Colonic mucosa (tissue), 4 donors: ENCODE data around the gene PYGM. TPM values are rescaled to one million over a fixed set of nuclear protein-coding genes. Genes with fewer than 3 reads are reported as not detected.

Experiments used
- DNase-seq: peaks from one replicate; pipeline ENCODE4 v3.0.0-alpha.2; 2020
- H3K27ac ChIP-seq: fragments of 200-600 bp; one replicate; pipeline ENCODE4 v1.8.0; 2021
- H3K27me3 ChIP-seq: fragments of 200-600 bp; one replicate; pipeline ENCODE4 v1.8.0; 2021
- H3K36me3 ChIP-seq: fragments of 200-600 bp; one replicate; pipeline ENCODE4 v1.8.0; 2021
- H3K4me1 ChIP-seq: fragments of 200-600 bp; one replicate; pipeline ENCODE4 v1.8.0; 2021; ENCODE audit warnings: mild to moderate bottlenecking
- H3K4me3 ChIP-seq: fragments of 200-600 bp; one replicate; pipeline ENCODE4 v1.8.0; 2021
- H3K9ac ChIP-seq, 2 donors: one replicate each; pipeline ENCODE4 v1.7.0; 2013; ENCODE audit warnings: control low read depth in 2 of 2, low read depth in 2 of 2, low read length in 2 of 2
- H3K9me3 ChIP-seq: fragments of 200-600 bp; one replicate; pipeline ENCODE4 v1.8.0; 2021
- intact Hi-C: fragments of 100-400 bp; cut with DNase I; formaldehyde crosslinking; loops from one replicate; pipeline ENCODE4 v1.14.1; 2022
- total RNA-seq, 2 donors: library from RNA; stranded (reverse); fragmentation: NEBNext Ultra II Directional in 1 of 2; extraction: Animal tissue kit (Norgen Biotek cat#: 25700) in 1 of 2; gene quantifications; one replicate each; pipeline ENCODE4 v1.2.1, GENCODE V29; 2021
- TF ChIP-seq, protein P1 (sequence below): fragments of 200-600 bp; IDR thresholded peaks from one replicate; pipeline ENCODE4 v1.8.0; 2022; ENCODE audit warnings: antibody characterized with exemption, mild to moderate bottlenecking
- donor health status: healthy.
- donor health status: DM: no; HTN: no; CAD: no.
- donor health status: DM: no; HTN: no; CAD: no.

The PYGM gene
- total RNA-seq, 2 donors from 2014 or later = 1.6 to 2.7 TPM

DNA sequence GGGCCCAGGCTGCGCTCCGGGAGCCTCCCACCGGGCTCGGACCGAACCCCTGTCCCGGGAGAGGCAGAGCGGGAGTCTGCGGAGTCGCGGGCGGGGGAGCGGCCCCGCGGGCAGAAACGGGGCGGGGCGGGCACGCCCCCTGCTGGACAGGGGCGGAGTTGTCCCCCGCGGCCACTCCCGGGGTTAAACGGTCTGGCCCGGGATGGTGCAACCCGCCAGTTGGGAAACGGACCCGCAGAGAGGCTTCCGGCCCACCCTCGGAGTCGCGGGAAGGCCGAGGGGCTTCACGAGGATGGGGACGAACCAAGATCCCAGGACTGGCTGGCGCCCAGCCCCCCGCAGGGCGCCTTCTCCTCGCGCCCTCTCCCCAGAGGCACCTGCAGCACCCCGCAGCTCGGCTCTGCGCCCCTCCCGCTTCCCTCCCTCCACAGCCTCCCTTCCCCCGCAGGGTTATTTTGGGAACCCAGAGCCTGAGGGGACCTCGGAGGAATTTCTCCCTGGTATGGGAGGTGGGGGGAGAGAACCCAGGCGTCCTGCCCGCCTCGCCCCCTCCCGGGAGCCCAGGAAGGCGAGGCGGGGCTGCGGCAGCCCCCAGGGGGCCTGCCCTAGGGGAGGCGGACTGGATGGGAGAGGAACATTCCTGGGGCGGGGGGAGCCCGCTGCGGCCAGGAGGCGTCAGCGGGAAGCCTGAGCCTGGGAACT lies 16.7 kb downstream of the PYGM start:
- no peaks in the 10 kb centered on the region for H3K9me3 ChIP-seq
- H3K4me3 ChIP-seq = peak overlapping the region; percentile 50
- TF ChIP-seq, protein P1, sequence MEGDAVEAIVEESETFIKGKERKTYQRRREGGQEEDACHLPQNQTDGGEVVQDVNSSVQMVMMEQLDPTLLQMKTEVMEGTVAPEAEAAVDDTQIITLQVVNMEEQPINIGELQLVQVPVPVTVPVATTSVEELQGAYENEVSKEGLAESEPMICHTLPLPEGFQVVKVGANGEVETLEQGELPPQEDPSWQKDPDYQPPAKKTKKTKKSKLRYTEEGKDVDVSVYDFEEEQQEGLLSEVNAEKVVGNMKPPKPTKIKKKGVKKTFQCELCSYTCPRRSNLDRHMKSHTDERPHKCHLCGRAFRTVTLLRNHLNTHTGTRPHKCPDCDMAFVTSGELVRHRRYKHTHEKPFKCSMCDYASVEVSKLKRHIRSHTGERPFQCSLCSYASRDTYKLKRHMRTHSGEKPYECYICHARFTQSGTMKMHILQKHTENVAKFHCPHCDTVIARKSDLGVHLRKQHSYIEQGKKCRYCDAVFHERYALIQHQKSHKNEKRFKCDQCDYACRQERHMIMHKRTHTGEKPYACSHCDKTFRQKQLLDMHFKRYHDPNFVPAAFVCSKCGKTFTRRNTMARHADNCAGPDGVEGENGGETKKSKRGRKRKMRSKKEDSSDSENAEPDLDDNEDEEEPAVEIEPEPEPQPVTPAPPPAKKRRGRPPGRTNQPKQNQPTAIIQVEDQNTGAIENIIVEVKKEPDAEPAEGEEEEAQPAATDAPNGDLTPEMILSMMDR = peak; percentile 92
- H3K4me1 ChIP-seq = peaks cover 19% of the 10 kb centered on the region
- peak; percentile 74 for DNase-seq
- H3K27me3 ChIP-seq = peaks cover 43% of the 10 kb centered on the region
- intact Hi-C loops = loop anchor here (5.0 kb wide), 1 partner anchor 56 kb away; no protein-coding TSS in a partner anchor
- peak overlapping the region; percentile 50 to 58 for H3K9ac ChIP-seq
- H3K36me3 ChIP-seq = no peaks in the 10 kb centered on the region
- peak overlapping the region; percentile 70 for H3K27ac ChIP-seq

DNA sequence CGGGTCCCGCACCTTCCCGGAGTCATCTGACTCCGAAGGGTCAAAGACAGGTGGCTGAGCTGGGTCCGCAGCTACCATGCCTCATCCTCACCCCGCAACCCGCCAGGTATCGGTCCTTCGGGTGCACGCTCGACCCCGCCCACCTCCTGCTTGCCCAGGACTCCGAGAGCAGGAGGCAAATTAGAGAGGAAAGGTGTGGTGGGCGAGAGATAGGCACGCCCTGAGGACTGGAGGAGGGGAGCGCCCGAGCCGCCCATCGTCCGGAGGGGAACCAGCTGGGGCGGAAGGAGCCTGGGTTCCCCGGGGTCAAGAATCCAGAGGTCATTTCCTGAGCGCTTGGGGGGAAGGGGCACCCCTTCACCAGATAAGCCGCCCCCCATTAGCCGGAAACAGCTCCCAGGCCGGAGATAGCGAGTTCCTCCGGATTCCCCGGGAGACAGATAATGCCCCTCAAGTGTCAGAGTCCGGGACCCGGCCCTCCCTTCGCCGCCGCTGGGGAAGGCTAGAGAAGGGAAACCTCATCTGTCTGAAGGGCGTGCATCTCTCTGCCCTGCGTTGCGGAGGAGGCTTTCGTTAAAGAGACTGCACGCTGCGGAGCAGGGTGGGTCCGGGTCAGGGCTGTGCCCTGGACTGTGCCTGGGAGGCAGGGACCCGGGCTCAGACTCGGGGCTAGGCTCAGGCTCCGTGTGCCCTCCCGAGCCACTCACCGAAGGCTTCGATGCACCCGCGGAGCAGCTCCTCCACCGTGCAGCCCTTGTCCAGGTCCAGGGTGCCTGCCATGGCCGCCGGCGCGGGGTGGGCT lies 17.5 kb downstream of the PYGM start:
- Histone ChIP-seq H3K27me3 (peaks cover 43% of the 10 kb centered on the region), H3K27ac (peak overlapping the region; percentile 70), H3K4me3 (peak overlapping the region; percentile 50), H3K36me3 (no peaks in the 10 kb centered on the region), H3K9ac (peak overlapping the region; percentile 50 to 58), H3K9me3 (no peaks in the 10 kb centered on the region), H3K4me1 (peaks cover 19% of the 10 kb centered on the region)
- no peak for DNase-seq
- intact Hi-C loops = loop anchor here (5.0 kb wide), 1 partner anchor 55 kb away; no protein-coding TSS in a partner anchor
- TF ChIP-seq, protein P1 = no peak

DNA sequence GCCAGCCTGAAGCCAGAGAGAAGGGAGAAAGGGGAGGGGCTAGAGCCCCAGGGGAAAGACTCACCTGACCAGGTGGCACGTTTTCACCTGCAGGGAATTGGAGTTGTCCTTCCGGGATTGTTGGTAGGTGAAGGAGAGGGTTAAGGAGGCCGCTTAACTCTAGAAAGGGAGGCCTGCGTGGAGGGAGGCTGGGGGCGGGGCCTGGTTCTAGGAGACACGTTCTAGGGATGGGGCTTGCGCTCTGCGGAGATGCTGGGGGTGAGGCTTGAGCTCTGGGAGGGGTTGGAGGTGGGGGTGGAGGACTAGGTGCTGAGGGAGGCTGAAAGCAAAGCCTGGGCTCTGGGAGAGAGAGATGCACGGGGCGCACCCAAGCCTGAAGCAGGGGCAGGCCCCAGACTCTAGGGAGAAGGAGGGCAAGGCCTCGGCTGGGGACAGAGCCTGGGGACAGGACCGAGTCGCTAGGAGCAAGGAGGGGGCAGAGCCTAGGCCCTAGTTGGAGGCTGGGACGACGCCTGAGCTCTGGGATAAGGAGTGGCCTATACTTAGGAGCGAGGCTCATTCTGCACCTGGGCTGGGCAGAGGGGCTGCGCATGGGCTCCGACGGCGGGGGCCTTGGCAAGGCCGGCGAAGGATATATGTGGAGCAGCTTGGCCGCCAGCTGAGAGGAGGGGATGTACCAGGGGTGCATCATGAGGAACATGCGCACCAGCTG lies 18.2 kb downstream of the PYGM start:
- H3K4me1 ChIP-seq = peaks cover 19% of the 10 kb centered on the region
- TF ChIP-seq, protein P1 = no peak
- intact Hi-C loops = loop anchor here (5.0 kb wide), 1 partner anchor 54 kb away; no protein-coding TSS in a partner anchor
- peak overlapping the region in 1 of 2 donors; percentile 50 for H3K9ac ChIP-seq
- peaks cover 43% of the 10 kb centered on the region for H3K27me3 ChIP-seq
- peak overlapping the region; percentile 50 for H3K4me3 ChIP-seq
- H3K27ac ChIP-seq = no peak overlapping the region
- DNase-seq = no peak
- no peaks in the 10 kb centered on the region for H3K9me3 ChIP-seq
- H3K36me3 ChIP-seq = no peaks in the 10 kb centered on the region

DNA sequence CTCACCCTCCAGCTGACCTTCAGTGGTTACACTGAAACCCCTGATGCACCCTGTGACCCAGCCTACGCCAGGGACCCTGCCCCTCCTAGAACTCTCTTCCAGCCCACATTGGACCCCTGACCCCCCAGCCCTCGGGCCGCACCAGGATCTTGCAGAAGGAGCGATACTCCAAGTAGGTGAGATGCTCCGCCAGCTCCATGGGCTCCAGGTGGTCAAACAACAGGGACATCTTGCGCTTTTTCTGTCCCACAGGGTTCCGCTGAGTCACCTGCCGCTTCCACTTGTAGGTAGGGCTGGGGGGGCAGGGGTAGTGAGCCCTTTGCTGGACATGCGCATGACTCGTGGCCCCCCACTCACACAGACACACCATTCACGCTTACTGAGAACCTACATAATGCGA lies 19.9 kb downstream of the PYGM start:
- no peak for DNase-seq
- H3K9me3 ChIP-seq = no peaks in the 10 kb centered on the region
- TF ChIP-seq, protein P1 = no peak
- H3K4me1 ChIP-seq = peaks cover 19% of the 10 kb centered on the region
- no peak overlapping the region for H3K9ac ChIP-seq
- peaks cover 35% of the 10 kb centered on the region for H3K27me3 ChIP-seq
- intact Hi-C loops = loop anchor here (5.0 kb wide), 1 partner anchor 53 kb away; no protein-coding TSS in a partner anchor
- no peak overlapping the region for H3K4me3 ChIP-seq
- H3K27ac ChIP-seq = no peak overlapping the region
- H3K36me3 ChIP-seq = no peaks in the 10 kb centered on the region

DNA sequence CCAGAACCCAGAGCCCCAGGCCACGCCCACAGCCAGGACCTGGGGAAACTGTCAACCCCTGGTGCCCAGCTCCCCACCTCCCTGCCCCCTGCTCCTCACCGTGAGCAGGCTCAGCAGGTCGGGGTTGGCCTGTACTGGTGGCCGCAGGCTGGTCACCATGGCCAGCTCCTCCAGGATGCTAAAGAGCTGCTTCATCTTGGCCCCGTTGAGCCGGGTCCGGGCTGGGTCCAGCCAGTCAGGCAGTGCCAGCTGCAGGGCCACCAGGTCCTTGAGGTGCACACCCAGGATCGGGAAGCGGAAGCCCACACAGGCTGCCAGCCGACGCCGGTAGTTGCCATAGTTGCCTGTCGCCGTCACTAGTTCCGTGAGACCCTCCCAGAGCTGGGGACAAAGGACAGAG lies 23.1 kb downstream of the PYGM start:
- TF ChIP-seq, protein P1 = no peak
- Histone ChIP-seq H3K27ac (no peak overlapping the region), H3K9ac (no peak overlapping the region), H3K4me1 (no peaks in the 10 kb centered on the region), H3K9me3 (no peaks in the 10 kb centered on the region), H3K27me3 (peaks cover 7% of the 10 kb centered on the region), H3K4me3 (no peak overlapping the region), H3K36me3 (no peaks in the 10 kb centered on the region)
- intact Hi-C loops = no loop called here
- no peak for DNase-seq
